Measurements from ENCODE around the gene SORCS2.

DNA sequence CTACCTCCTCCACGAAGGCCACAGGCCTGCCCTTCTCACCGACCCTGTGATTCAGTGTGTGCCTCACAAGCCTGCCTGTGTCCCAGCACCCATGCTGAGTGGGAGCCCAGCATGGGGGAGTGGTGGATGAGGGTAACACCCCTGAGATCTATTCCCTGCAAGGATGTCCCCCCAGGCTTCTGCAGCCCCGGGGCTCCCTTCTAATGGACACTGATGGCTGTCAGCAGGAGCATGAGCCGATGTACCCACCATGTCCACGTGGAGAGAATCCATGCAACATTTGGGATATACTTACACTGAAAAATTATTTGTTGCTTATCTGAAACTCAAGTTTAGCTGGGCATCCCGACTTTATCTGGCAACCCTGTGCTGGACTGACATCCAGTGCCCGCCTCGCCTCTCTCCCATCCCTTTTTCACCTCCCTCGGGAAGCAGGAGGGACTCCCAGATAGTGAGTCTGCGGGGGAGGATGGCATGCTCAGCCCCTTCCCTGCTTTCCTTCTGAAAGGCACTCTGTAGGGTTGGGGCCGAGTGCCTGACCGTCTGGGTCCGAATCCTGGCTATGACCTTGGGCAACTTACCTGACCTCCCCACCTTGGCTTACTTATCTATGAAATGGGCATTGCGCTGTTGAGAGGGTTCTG lies 46.9 kb upstream of the SORCS2 start:
- no peak for TF ChIP-seq CTCF (IDR thresholded peaks at IDR 0.05)
- no peak for TF ChIP-seq POLR2A (IDR thresholded peaks at IDR 0.05)

Measured in right lobe of liver (tissue), 4 donors.